GM13977 (cell line): ENCODE data around the gene PIP5K1C.
"Not testable (repeated sequence)": the region's sequence is repeated elsewhere in the genome, so short reads cannot be mapped to it uniquely, and the experiment has no call there.

ENCODE experiments used
- DNase-seq: peaks from one replicate; pipeline ENCODE4 v3.0.0; 2012; ENCODE audit warnings: low spot score
- CTCF ChIP-seq: IDR thresholded peaks from 2 replicates; pipeline ENCODE4 v1.5.1; 2012; ENCODE audit warnings: mild to moderate bottlenecking, control low read depth; ENCODE audit not compliant: insufficient read depth; ENCODE audit errors: extremely low read depth, missing control alignments
- in situ Hi-C: fragments of 300-500 bp; cut with MboI; formaldehyde crosslinking; loops from one replicate; pipeline ENCODE4 v1.12.0; 2022; ENCODE audit warnings: low sequenced_read_pairs, low pct_unique_long_range_greater_than_20kb, mixed read lengths, inconsistent platforms; ENCODE audit not compliant: unreplicated experiment

Gene PIP5K1C

GRCh38 chr19:3589949-3590348 is 110.3 kb downstream of the PIP5K1C start:
- in situ Hi-C loops = no loop called here
- DNase-seq = no peak
- TF ChIP-seq CTCF = no peak

DNA sequence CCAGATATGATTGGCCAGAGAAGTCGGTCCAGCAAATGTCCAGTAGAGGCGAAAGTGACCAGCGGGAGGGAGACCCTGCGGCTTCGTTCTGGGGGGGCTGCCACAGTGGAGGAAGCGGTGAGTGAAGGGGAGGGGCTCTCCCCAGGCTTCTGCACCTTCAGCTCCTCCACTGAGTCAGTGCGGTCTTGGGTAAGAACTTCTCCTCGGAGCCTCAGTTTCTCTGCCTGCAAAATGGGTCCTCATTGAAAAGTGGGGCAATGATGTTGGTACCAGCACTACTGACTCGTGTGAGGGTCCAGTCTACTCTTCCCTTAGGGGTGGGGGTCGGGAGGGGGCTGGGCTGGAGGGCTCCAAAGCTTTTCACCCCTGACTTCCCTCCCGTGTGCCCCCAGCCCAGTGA is 110.8 kb downstream of the PIP5K1C start:
- TF ChIP-seq CTCF = no peak
- DNase-seq = no peak
- in situ Hi-C loops = no loop called here

DNA sequence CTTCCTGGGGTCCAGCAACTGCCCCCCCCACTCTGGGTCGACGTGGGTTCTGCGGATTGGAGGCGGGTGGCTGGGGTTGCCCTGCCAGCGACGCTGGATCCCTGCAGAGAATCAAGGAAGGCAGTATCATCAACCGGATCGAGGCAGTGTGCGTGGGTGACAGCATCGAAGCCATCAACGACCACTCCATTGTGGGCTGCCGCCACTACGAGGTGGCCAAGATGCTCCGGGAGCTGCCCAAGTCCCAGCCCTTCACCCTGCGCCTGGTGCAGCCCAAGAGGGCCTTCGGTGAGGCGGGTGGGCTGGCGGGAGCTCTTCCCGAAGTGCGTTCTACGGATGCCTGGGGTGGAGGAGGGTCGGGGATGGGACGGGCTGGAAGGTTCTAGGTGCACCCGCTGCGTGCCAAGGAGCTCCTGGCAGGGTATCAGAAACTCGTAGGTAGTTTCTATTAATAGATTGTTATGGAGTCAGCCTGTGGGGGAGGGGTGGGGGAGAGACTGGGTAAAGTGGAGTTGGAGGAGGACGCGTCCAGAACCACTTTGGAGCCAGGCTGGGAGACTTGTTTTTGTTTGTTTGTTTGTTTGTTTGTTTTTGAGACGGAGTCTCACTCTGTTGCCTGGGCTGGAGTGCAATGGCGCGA is 113.4 kb downstream of the PIP5K1C start:
- DNase-seq = no peak
- in situ Hi-C loops = no loop called here
- no peak for TF ChIP-seq CTCF

GRCh38 chr19:3586127-3586626 is 114.1 kb downstream of the PIP5K1C start:
- in situ Hi-C loops = no loop called here
- peak; percentile 53 for TF ChIP-seq CTCF
- no peak for DNase-seq

- in situ Hi-C loops = no loop called here
- no peak for TF ChIP-seq CTCF
- DNase-seq = no peak
Observed at GRCh38 chr19:3585301-3586126, 114.8 kb downstream of the PIP5K1C start, which contains the start of gene GIPC3. TSS of gene GIPC3 (plus strand) at chr19:3585478. CDS start at chr19:3585598, 120 bp downstream.

GRCh38 chr19:3584036-3584802 is 116.0 kb downstream of the PIP5K1C start:
- in situ Hi-C loops = not testable (repeated sequence)

GRCh38 chr19:3581792-3582191 is 118.5 kb downstream of the PIP5K1C start:
- DNase-seq, in situ Hi-C loops: not testable (repeated sequence)

More at GRCh38 chr19:3584036-3584802, 116.0 kb downstream of the PIP5K1C start:
- not testable (repeated sequence) for DNase-seq
